ENCODE measurements around the gene SYS1.

Gene SYS1

GRCh38 chr20:45340236-45340847 lies 22.6 kb upstream of the SYS1 start:
- H3K4me1 ChIP-seq (ENCODE audit: control insufficient read depth, insufficient read depth, low read length, unreplicated experiment) = peaks cover 90% of the 10 kb centered on the region
- H3K36me3 ChIP-seq (ENCODE audit: insufficient read depth, low read length) = peaks cover 18% of the 10 kb centered on the region; the same call in 1 of the 2 replicates
- no peak overlapping the region for H3K4me3 ChIP-seq (ENCODE audit: low read depth, low read length)
- H2AFZ ChIP-seq (ENCODE audit: low read length, unreplicated experiment) = no peak overlapping the region
- peaks cover 78% of the 10 kb centered on the region for H3K79me2 ChIP-seq (ENCODE audit: control insufficient read depth, insufficient read depth, low read length, unreplicated experiment)
- no peaks in the 10 kb centered on the region for H3K27me3 ChIP-seq (ENCODE audit: insufficient read depth, low read length)
- peak overlapping the region; percentile 94; the same call in 1 of the 2 replicates for H3K27ac ChIP-seq (ENCODE audit: low read depth, low read length)

DNA sequence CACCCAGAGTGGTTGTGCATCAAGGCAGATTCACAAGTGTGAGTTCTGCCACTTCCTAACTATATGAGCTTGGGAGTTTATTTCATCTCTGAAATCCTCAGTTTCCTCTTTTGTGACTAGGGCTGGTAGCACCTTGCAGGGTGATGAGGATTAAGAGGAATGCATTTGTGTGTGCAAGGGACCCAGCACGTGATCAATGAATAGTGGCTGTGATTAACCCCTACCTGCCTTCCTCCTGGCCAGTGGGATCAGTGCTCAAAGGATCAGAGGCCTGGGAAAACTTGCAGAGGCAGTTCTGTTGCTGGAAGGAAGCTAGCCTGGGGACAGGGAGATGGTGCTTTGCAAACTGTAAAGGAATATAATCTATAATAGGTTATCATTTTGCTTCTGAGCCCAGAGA lies 22.0 kb upstream of the SYS1 start:
- no peak overlapping the region for H3K4me3 ChIP-seq (ENCODE audit: low read depth, low read length)
- H3K36me3 ChIP-seq (ENCODE audit: insufficient read depth, low read length) = peaks cover 12% of the 10 kb centered on the region; the same call in 1 of the 2 replicates
- H3K4me1 ChIP-seq (ENCODE audit: control insufficient read depth, insufficient read depth, low read length, unreplicated experiment) = peaks cover 92% of the 10 kb centered on the region
- H3K79me2 ChIP-seq (ENCODE audit: control insufficient read depth, insufficient read depth, low read length, unreplicated experiment) = peaks cover 78% of the 10 kb centered on the region
- H3K27ac ChIP-seq (ENCODE audit: low read depth, low read length) = no peak overlapping the region
- no peaks in the 10 kb centered on the region for H3K27me3 ChIP-seq (ENCODE audit: insufficient read depth, low read length)
- no peak overlapping the region for H2AFZ ChIP-seq (ENCODE audit: low read length, unreplicated experiment)

DNA sequence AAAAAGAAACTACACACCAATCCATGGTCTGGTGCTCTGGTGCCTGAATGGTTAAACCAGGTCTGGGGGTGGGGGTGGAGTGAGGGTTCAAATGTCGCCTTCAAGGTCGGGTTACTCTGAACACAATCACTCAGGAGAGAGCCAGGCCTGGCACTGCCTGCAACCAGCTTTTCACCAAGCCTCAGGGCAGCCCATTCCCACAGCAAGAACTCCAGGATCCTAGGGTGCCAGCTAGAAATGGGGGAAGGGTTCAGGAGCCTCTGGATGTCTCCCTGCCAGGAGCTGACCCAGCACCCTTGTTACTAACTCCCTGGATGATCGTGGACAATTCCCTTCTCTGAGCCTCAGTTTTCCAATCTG lies 21.4 kb upstream of the SYS1 start:
- Histone ChIP-seq H3K4me1 (ENCODE audit: control insufficient read depth, insufficient read depth, low read length, unreplicated experiment) (peaks cover 92% of the 10 kb centered on the region), H3K27ac (ENCODE audit: low read depth, low read length) (peak overlapping the region; percentile 85), H3K36me3 (ENCODE audit: insufficient read depth, low read length) (peaks cover 12% of the 10 kb centered on the region; the same call in 1 of the 2 replicates), H2AFZ (ENCODE audit: low read length, unreplicated experiment) (no peak overlapping the region), H3K79me2 (ENCODE audit: control insufficient read depth, insufficient read depth, low read length, unreplicated experiment) (peaks cover 79% of the 10 kb centered on the region), H3K4me3 (ENCODE audit: low read depth, low read length) (peak overlapping the region; percentile 58), H3K27me3 (ENCODE audit: insufficient read depth, low read length) (no peaks in the 10 kb centered on the region)

DNA sequence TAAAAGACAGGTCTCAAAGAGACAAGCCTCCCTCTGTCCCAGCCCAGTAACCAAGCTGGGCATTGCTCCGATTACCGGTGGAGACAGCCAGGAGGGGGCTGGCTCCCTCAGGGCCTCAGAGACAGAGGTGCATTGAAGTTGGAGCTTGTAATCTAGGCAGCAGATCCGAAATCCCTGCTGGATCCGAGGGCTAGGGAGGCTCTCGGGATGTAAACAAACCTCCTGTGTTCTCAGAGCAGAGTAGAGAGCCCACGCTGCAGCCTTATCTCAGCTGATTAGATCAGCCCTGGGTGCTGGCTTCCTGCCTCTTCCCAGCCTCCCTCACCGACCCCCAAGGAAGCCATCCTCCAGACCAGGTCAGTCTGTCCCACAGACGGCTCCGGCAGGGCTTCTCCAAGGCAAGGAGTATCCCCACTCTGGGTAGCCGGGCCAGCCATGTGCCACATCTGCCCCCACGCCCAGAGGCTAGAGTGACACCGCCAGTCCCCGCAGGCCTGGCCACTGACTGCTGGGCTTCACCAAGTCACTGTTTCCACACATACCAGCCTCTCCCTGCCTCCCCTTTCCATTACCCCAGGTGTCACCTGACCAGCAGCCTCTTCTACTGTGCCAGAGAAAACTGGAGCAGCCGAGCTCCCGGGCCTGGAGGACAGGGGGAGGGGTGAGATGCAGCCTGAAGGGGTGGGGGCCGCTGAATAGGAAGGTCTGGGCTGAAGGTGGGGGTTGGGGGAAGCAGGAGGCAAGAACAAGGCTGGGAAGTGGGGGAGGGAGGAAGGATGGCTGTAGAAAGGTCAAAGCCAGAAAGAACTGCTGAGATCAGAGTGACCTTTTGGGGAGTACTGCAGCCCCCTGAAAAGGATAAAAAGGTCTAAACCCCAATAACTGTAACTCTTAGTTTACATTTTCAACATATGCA lies 20.8 kb upstream of the SYS1 start:
- H3K27ac ChIP-seq (ENCODE audit: low read depth, low read length) = peak overlapping the region; percentile 85
- H3K4me3 ChIP-seq (ENCODE audit: low read depth, low read length) = peak overlapping the region; percentile 58
- H3K36me3 ChIP-seq (ENCODE audit: insufficient read depth, low read length) = peaks cover 12% of the 10 kb centered on the region; the same call in 1 of the 2 replicates
- H3K27me3 ChIP-seq (ENCODE audit: insufficient read depth, low read length) = no peaks in the 10 kb centered on the region
- peaks cover 86% of the 10 kb centered on the region for H3K79me2 ChIP-seq (ENCODE audit: control insufficient read depth, insufficient read depth, low read length, unreplicated experiment)
- H2AFZ ChIP-seq (ENCODE audit: low read length, unreplicated experiment) = no peak overlapping the region
- H3K4me1 ChIP-seq (ENCODE audit: control insufficient read depth, insufficient read depth, low read length, unreplicated experiment) = peaks cover 89% of the 10 kb centered on the region

DNA sequence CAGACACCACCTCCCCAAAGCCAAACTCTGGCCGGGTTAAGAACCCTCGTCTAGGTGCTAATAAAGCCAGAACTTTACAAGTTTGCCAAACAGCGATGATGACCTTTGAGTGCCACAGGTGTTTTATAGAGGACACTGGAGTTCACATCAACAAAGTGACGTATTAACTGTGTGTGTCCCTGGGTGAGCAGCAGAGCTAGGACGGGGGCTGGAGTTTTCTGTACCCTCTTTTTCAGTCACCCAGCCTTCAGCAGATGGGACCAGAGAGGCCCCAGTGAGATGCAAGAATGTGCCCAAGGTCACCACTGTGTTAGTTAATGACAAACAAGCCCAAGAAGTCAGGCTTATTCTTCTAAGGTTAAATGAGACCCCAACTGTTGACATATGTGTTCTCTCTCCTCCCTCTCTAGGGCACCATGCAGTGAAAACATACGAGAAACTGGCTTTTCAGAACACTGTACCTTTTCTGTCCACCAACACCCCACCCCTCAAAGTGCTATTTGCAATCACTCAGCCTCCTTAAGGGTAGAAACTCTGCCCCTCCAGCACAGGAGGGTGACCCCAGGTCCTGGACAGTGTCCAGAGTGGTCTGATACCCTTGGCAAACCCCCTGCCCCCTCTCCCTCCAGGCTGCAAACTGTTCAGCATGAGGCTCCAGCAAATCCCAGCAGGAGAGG lies 20.0 kb upstream of the SYS1 start:
- Histone ChIP-seq H3K79me2 (ENCODE audit: control insufficient read depth, insufficient read depth, low read length, unreplicated experiment) (peaks cover 94% of the 10 kb centered on the region), H2AFZ (ENCODE audit: low read length, unreplicated experiment) (no peak overlapping the region), H3K4me1 (ENCODE audit: control insufficient read depth, insufficient read depth, low read length, unreplicated experiment) (peaks cover 81% of the 10 kb centered on the region), H3K36me3 (ENCODE audit: insufficient read depth, low read length) (peaks cover 12% of the 10 kb centered on the region; the same call in 1 of the 2 replicates), H3K27me3 (ENCODE audit: insufficient read depth, low read length) (no peaks in the 10 kb centered on the region), H3K27ac (ENCODE audit: low read depth, low read length) (peak overlapping the region; percentile 85), H3K4me3 (ENCODE audit: low read depth, low read length) (peak overlapping the region; percentile 58)

GRCh38 chr20:45343532-45344167 lies 19.3 kb upstream of the SYS1 start:
- Histone ChIP-seq H3K4me1 (ENCODE audit: control insufficient read depth, insufficient read depth, low read length, unreplicated experiment) (peaks cover 77% of the 10 kb centered on the region), H3K4me3 (ENCODE audit: low read depth, low read length) (peak overlapping the region; percentile 58), H3K27me3 (ENCODE audit: insufficient read depth, low read length) (no peaks in the 10 kb centered on the region), H3K36me3 (ENCODE audit: insufficient read depth, low read length) (peaks cover 12% of the 10 kb centered on the region; the same call in 1 of the 2 replicates), H2AFZ (ENCODE audit: low read length, unreplicated experiment) (no peak overlapping the region), H3K79me2 (ENCODE audit: control insufficient read depth, insufficient read depth, low read length, unreplicated experiment) (peaks cover 92% of the 10 kb centered on the region), H3K27ac (ENCODE audit: low read depth, low read length) (peak overlapping the region; percentile 85)

DNA sequence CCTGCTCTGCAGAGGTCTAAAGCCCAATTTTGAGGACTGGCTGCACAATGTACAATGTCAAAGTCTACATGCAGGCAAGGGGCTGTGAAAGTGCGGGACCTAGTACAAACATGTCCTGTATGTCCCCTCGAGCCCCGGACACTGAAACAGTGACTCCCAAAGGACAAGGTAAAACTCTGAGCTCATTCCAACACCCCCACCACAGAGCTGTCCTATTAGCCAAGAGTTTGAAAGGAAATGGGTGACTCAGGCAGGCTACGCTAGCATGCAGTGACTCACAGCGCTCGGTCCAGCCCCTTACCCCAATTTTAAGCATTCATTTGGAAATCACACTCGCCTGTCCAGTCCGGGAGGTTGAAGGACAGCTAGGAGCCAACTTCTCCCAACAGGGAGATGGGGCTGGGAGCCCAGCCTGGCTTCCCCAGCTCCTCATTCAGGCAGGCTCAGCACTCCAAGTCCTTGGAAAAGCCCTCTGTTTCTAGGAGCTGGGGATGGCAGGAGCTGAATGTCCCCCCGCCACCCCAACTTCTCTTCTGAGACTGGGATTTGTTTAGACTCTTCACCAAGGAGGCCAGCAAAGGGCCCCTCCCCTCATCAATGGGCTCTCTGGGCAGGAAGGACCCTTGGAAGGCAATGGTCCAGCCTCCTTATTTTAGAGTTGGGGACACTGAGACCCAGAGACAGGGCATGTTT lies 18.6 kb upstream of the SYS1 start:
- H3K36me3 ChIP-seq (ENCODE audit: insufficient read depth, low read length) = peaks cover 12% of the 10 kb centered on the region; the same call in 1 of the 2 replicates
- peaks cover 72% of the 10 kb centered on the region for H3K4me1 ChIP-seq (ENCODE audit: control insufficient read depth, insufficient read depth, low read length, unreplicated experiment)
- peak overlapping the region; percentile 84 for H3K4me3 ChIP-seq (ENCODE audit: low read depth, low read length)
- H3K79me2 ChIP-seq (ENCODE audit: control insufficient read depth, insufficient read depth, low read length, unreplicated experiment) = peaks cover 86% of the 10 kb centered on the region
- no peak overlapping the region for H2AFZ ChIP-seq (ENCODE audit: low read length, unreplicated experiment)
- H3K27me3 ChIP-seq (ENCODE audit: insufficient read depth, low read length) = no peaks in the 10 kb centered on the region
- H3K27ac ChIP-seq (ENCODE audit: low read depth, low read length) = peak overlapping the region; percentile 85

- peak overlapping the region; percentile 85 for H3K27ac ChIP-seq (ENCODE audit: low read depth, low read length)
- no peaks in the 10 kb centered on the region for H3K27me3 ChIP-seq (ENCODE audit: insufficient read depth, low read length)
- peaks cover 7% of the 10 kb centered on the region; the same call in 1 of the 2 replicates for H3K36me3 ChIP-seq (ENCODE audit: insufficient read depth, low read length)
- peaks cover 76% of the 10 kb centered on the region for H3K79me2 ChIP-seq (ENCODE audit: control insufficient read depth, insufficient read depth, low read length, unreplicated experiment)
- H3K4me1 ChIP-seq (ENCODE audit: control insufficient read depth, insufficient read depth, low read length, unreplicated experiment) = peaks cover 66% of the 10 kb centered on the region
- H2AFZ ChIP-seq (ENCODE audit: low read length, unreplicated experiment) = no peak overlapping the region
- peak overlapping the region; percentile 84 for H3K4me3 ChIP-seq (ENCODE audit: low read depth, low read length)
Observed at GRCh38 chr20:45345104-45345936, 17.6 kb upstream of the SYS1 start.

DNA sequence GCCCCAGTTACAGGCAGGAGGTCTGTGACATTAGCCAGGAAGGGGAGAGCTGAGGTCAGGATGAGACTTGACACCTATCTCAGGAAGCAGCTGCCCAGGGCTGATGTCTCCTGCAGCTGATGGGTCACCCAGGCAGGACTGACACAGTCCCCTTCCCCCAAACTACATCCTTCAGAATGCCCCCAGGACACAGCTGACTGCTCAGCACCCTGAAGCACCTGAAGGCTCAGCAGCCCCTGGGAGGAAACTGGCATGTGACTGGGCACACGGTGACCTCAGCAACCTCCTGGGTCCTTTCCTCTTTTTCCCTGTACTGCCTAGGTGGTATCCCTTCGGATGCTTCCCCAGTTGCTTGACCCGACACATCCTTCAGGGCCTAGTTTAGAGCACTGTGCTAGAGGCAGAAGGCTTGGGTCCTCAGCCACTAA lies 16.7 kb upstream of the SYS1 start:
- Histone ChIP-seq H2AFZ (ENCODE audit: low read length, unreplicated experiment) (no peak overlapping the region), H3K27ac (ENCODE audit: low read depth, low read length) (peak overlapping the region; percentile 85; the same call in 1 of the 2 replicates), H3K4me3 (ENCODE audit: low read depth, low read length) (peak overlapping the region; percentile 84), H3K79me2 (ENCODE audit: control insufficient read depth, insufficient read depth, low read length, unreplicated experiment) (peaks cover 67% of the 10 kb centered on the region), H3K4me1 (ENCODE audit: control insufficient read depth, insufficient read depth, low read length, unreplicated experiment) (peaks cover 56% of the 10 kb centered on the region), H3K36me3 (ENCODE audit: insufficient read depth, low read length) (no peaks in the 10 kb centered on the region), H3K27me3 (ENCODE audit: insufficient read depth, low read length) (no peaks in the 10 kb centered on the region)
